HuH-7.5 (cell line): ENCODE results near the gene PHACTR3.
"Not testable (repeated sequence)": the region's sequence is repeated elsewhere in the genome, so short reads cannot be mapped to it uniquely, and the experiment has no call there.

Experiments used
- DNase-seq: peaks from one replicate; pipeline ENCODE4 v3.0.0; 2011; ENCODE audit warnings: low spot score

PHACTR3 gene

DNA sequence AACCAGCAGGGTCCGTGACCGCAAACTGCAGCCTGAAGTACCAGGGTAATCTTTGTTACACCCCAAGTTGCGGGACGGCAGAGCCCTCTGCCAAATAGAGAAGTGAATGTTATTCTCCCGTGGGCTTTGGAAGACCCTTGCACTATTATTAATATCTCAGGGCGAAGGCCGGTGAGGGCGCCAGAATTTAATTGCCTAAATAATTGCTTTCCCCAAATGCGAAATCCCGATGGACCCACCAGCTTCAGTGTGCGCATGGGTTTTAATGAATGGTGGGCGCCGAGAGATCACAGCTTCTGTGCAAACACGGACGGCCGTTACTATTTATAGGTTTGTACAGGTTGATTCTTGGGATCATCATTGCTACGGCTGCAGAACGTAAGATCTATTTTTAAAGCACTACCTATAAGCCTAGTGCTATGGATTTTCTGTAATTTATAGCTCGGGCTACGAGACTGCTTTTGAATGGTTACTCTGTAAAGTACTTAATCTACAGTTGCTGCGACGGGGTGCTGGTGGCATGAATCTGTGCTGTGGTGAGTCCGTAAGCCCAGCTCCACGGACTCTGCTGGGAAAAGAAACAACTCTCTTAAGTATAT, 15.2 kb upstream of the PHACTR3 start:
- DNase-seq, result no peak

GRCh38 chr20:59591061-59591460, 13.3 kb upstream of the PHACTR3 start:
- DNase-seq, result no peak

- DNase-seq, result no peak
Measured at GRCh38 chr20:59596690-59597089, 7.7 kb upstream of the PHACTR3 start.

DNA sequence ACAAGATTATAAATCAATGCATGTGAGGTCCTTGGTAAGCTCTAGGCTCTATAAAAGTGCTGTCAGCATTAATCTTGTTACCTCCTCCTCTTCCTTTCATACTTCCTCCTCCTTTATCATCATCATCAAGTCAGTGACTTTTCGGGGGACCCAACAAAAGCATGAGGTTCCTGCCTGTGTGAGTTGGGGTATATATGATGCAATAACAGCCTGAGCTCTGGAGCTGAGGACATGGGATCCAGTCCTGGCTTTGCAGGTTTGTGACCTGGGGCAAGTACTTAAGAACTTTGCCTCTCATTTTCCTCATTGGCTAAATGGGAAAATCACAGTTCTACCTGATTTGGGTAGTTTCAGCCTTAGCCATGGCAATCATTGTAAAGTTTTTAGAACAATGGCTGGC, 7.1 kb upstream of the PHACTR3 start:
- no peak for DNase-seq

DNA sequence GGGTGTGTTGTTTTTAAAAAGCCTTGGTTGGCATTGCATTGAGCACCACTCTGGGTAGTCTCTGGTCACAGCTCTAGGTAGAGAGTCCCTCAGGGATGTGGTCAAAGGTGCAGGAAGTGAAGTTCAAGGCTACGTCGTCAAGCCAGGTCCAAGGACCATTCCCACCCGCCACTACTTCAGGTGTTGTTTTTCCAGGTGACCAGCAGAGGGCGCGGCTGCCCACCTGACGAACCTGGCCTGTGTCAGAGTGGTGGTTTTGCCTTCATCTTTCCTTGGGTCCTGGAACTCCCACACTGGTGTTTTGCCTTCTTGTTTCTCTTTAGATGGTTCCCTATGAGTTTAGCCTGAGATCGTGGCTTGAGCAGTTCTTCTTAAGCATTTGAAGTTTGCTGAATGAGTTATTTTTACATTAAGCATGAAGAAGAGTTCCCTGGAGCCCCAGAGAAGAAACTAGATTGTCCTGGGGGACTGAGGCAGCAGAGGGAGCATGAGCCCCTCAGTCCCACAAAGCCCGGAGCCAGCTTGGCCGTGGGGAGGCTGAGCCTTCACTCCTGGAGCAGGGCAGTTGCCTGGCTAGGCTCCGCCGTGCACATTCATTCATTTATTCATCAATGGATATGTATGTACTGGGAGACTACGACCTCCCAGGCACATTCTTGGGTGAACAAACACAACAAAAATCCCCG, 5.6 kb upstream of the PHACTR3 start:
- peak; percentile 87 for DNase-seq

DNA sequence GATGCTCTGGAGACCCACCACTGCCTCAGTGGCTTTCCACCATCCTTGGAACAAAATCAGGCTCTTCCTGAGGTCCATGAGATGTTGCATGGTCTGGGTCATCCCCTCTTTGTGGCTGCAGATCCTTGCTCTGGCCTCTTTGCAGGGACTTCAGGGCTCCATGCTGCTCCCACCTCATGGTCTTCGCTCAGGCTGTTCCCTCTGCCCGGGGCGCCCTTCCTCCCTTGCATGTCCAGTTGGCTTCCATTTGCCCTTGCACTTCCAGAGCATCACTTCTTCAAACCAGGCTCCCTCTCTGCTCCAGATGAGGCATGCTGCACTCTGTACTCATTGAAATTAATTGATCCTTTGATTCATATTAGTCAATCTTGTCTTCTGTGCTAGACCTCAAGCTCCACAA, 4.4 kb upstream of the PHACTR3 start:
- no peak for DNase-seq

DNA sequence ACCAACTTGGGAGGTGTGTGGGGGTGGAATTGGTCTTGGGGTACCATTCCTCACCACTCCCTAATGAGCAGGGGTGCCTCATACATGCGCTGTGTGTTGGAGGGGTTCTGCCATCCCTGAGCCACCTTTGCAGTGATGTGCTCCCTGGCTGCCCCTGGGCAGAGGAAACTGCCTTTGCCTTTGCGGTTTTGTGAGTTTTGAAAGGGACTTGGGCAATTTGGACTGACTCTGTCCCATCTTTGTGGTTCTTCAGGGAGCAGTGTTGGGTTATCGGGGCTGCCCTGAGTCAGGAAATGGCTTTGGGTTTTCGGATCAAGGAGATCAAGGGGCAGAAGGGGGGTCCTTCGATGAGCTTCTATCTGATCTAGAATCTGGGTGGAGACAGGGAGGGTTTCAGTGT, 3.9 kb upstream of the PHACTR3 start:
- DNase-seq, result no peak

GRCh38 chr20:59602546-59603080, 1.7 kb upstream of the PHACTR3 start:
- no peak for DNase-seq

GRCh38 chr20:59603176-59603575, 1.2 kb upstream of the PHACTR3 start:
- no peak for DNase-seq

GRCh38 chr20:59604741-59605600, 631 bp downstream of the PHACTR3 start:
- no peak for DNase-seq

GRCh38 chr20:59605601-59606364, 1.4 kb downstream of the PHACTR3 start:
- DNase-seq, result no peak

- DNase-seq, result no peak
Measured at GRCh38 chr20:59606566-59606965, 2.2 kb downstream of the PHACTR3 start.

- DNase-seq, result no peak
Measured at GRCh38 chr20:59608396-59608795, 4.1 kb downstream of the PHACTR3 start.

DNA sequence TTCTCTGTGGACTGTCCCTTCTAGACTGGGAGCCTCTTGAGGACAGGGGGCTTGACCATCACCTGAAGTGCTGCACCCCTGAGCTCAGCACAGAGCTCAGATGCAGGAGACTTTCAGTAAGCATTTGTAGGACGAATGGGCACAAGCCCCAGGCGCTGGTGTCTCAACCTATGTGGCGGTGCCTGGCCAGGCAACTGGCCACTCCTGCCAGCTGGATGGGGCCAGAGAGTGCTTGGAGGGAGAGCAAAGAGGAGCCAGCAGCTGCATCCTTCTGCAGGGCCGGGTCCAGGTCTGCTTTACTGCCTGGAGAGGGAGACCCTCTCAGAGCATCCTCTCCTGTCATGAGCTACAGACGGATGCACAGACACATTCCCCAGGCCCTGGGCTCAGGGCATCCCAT, 4.5 kb downstream of the PHACTR3 start:
- DNase-seq, result no peak

DNA sequence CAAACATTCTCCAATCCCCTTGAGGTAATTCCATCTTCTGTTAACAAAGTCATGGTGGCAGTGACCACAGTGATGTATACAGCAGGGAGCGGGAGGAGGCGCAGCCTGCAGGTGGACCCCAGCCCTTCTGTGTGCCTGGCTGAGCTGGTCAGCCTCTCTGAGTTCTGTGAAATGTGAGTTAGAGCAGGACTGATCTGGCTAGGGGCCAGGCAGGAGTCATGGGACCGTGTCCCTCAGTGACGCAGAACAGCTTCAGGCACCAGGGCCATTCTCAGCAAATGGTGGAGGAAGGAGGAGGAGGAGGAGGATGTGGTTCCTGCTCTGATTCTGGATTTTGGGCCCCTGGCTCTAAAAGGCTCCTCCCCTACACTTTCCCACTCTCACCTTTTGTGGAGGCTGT, 6.9 kb downstream of the PHACTR3 start:
- no peak for DNase-seq

DNA sequence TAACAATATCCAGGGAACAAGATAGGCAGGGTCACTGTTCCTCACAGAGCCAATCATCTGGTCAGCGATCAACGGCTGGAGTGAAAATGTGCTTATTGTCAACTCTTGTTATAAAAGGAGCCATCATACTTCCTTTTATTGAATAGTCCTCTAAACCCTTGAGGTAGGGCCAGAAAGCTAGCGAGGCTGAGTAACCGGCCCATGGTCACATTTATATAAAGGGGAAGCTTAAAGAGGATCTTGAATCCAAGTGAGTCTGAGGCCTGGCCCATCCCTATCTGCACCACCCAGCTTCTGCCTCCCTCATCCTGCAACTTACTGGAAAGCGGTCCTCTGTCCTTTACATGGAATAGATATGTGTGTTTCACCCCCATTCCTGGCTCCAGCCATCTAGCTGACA, 9.5 kb downstream of the PHACTR3 start:
- no peak for DNase-seq

- DNase-seq, result no peak
Measured at GRCh38 chr20:59614714-59615113, 10.4 kb downstream of the PHACTR3 start.

- DNase-seq, result no peak
Measured at GRCh38 chr20:59616306-59616705, 12.0 kb downstream of the PHACTR3 start.

DNA sequence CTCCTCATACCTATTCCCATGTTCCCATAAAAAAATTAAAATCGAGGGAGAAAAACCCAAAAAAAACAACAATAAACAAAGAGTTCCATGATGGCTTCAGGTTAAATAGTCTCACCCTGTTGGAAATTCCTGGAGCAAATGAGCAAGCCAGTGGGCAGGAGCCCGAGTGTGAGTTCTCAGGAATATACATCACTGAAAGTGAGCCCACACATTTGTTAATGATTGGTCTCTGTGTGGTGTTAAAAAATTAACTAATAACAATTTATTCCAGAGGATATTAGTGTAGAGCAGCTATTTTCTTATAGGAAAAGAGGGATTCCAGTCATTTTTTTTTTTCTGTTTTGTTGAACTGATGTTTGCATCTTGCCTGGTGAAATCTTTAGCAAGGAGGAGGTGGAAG, 12.9 kb downstream of the PHACTR3 start:
- DNase-seq, result no peak

DNA sequence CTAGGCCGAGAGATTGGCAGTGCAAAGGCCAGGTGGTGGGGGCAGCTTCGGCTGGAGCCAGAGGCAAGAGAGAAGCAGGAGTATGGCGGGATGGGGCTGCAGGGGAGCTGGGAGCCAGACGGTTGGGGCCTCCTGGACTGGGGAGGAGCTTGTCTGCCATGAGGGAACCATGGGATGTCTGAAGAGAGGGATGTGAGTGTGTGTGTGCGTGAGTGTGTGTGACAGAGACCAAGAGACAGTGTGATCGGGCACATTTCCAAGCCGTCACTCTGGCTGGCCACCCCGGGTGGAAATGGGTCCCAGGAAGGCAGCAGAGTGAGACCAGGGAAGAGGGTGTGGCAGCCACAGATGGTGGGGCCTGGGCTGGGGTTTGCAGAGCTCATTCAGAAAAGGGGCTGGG, 13.8 kb downstream of the PHACTR3 start:
- no peak for DNase-seq

- not testable (repeated sequence) for DNase-seq
Measured at GRCh38 chr20:59618585-59618984, 14.2 kb downstream of the PHACTR3 start.

DNA sequence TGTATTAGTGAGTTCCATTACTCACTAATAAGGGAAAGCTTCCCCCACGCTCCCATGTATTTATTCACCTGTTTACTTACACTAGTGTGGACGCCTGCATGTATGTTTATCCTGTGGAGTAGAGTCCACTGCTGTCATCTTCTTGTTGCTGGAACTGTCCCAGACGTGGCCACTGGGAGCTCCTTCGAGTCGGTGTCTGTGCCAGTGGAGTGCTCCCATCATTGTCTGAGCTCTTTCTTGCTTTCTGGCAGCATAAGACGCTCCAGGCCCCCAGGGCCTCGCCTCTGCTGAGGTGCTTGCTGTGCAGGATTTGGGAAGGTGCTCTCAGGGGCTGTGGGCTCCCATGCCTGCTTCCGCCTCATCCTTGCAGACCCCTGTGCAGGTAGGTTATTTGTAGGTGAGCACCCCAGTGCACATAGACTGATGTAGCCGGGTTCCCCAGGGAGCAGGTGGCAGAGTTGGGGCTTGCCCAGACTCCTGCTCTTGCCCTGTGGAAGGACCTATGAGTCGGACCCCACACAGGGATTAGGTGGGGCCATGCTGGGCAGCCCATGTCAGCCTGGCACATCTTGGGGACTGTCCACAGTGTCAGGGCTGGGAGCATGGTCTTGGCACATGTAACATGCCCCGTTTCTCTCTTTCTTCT, 16.6 kb downstream of the PHACTR3 start:
- DNase-seq, result no peak
